HepG2 (cell line): ENCODE measurements around the gene PDK2. TPM values are rescaled to one million over a fixed set of nuclear protein-coding genes. Genes with fewer than 3 reads are reported as not detected.

Source experiments
- BATF2 ChIP-seq: sonication (generic); formaldehyde crosslinking; IDR thresholded peaks from 2 replicates; pipeline ENCODE4 v1.8.0; 2022; ENCODE audit warnings: mild to moderate bottlenecking, missing genetic modification reagents, moderate library complexity
- CEBPZ ChIP-seq: IDR thresholded peaks from 2 replicates; pipeline ENCODE4 v1.6.1; 2012; ENCODE audit warnings: low read length, improper control_type of control experiment
- CENPT ChIP-seq: sonication (generic); formaldehyde crosslinking; IDR thresholded peaks from 2 replicates; pipeline ENCODE4 v1.8.0; 2022; ENCODE audit warnings: low read depth, mild to moderate bottlenecking, moderate library complexity, missing genetic modification reagents
- E2F2 ChIP-seq: sonication (generic); formaldehyde crosslinking; IDR thresholded peaks from 2 replicates; pipeline ENCODE4 v1.4.0; 2020; ENCODE audit warnings: missing genetic modification reagents, borderline replicate concordance
- MLLT10 ChIP-seq: sonication (generic); formaldehyde crosslinking; IDR thresholded peaks from 2 replicates; pipeline ENCODE4 v1.4.0; 2020; ENCODE audit warnings: missing genetic modification reagents
- RFX5 ChIP-seq: IDR thresholded peaks from 2 replicates; pipeline ENCODE4 v1.6.1; 2011; ENCODE audit warnings: low read depth, low read length, improper control_type of control experiment
- SAFB2 ChIP-seq: sonication (generic); formaldehyde crosslinking; IDR thresholded peaks from 2 replicates; pipeline ENCODE4 v1.5.1; 2020; ENCODE audit warnings: missing genetic modification reagents, low read depth, mild to moderate bottlenecking, borderline replicate concordance
- SIX1 ChIP-seq: sonication (generic); formaldehyde crosslinking; IDR thresholded peaks from 2 replicates; pipeline ENCODE4 v1.4.0; 2020; ENCODE audit warnings: missing genetic modification reagents, borderline replicate concordance
- SRSF1 ChIP-seq: fragments of 200-400 bp; formaldehyde crosslinking; optimal IDR thresholded peaks from 2 replicates; pipeline ENCODE3; 2017; ENCODE audit warnings: mild to moderate bottlenecking, low read depth, low read length, moderate library complexity
- ZBTB25 ChIP-seq: IDR thresholded peaks from 2 replicates; pipeline ENCODE4 v1.6.1; 2018; ENCODE audit warnings: missing genetic modification reagents
- ZFP90 ChIP-seq: sonication (generic); formaldehyde crosslinking; IDR thresholded peaks from 2 replicates; pipeline ENCODE4 v1.8.0; 2022; ENCODE audit warnings: missing genetic modification reagents, mild to moderate bottlenecking, inconsistent platforms, borderline replicate concordance
- ZNF317 ChIP-seq: sonication (generic); formaldehyde crosslinking; IDR thresholded peaks from 2 replicates; pipeline ENCODE4 v1.5.0; 2020; ENCODE audit warnings: mild to moderate bottlenecking, missing genetic modification reagents
- ZNF451 ChIP-seq: sonication (generic); formaldehyde crosslinking; IDR thresholded peaks from 2 replicates; pipeline ENCODE4 v1.5.0; 2020; ENCODE audit warnings: mild to moderate bottlenecking, missing genetic modification reagents
- ZNF552 ChIP-seq: sonication (generic); formaldehyde crosslinking; IDR thresholded peaks from 2 replicates; pipeline ENCODE4 v1.9.0; 2022; ENCODE audit warnings: missing genetic modification reagents, mild to moderate bottlenecking, borderline replicate concordance
- ZNF564 ChIP-seq: sonication (generic); formaldehyde crosslinking; IDR thresholded peaks from 2 replicates; pipeline ENCODE4 v1.8.1; 2023; ENCODE audit warnings: mild to moderate bottlenecking, missing genetic modification reagents
- ZNF616 ChIP-seq: sonication (generic); formaldehyde crosslinking; IDR thresholded peaks from 2 replicates; pipeline ENCODE4 v1.5.0; 2020; ENCODE audit warnings: low read depth, mild to moderate bottlenecking, missing genetic modification reagents
- ZNF639 ChIP-seq: conservative IDR thresholded peaks from 2 replicates; pipeline ENCODE4 v1.6.1; 2018; ENCODE audit warnings: missing genetic modification reagents
- ZNF713 ChIP-seq: sonication (generic); formaldehyde crosslinking; IDR thresholded peaks from 2 replicates; pipeline ENCODE4 v1.4.0; 2020; ENCODE audit warnings: mild to moderate bottlenecking, missing genetic modification reagents
- ZNF781 ChIP-seq: sonication (generic); formaldehyde crosslinking; IDR thresholded peaks from 2 replicates; pipeline ENCODE4 v1.5.1; 2020; ENCODE audit warnings: borderline replicate concordance, mild to moderate bottlenecking, missing genetic modification reagents; ENCODE audit errors: not compliant biosample characterization
- ZNF784 ChIP-seq: sonication (generic); formaldehyde crosslinking; IDR thresholded peaks from 2 replicates; pipeline ENCODE4 v1.5.1; 2020; ENCODE audit warnings: missing genetic modification reagents, mild to moderate bottlenecking, borderline replicate concordance
- ZSCAN29 ChIP-seq: sonication (generic); formaldehyde crosslinking; conservative IDR thresholded peaks from 2 replicates; pipeline ENCODE4 v1.4.0; 2020; ENCODE audit warnings: mild to moderate bottlenecking, missing genetic modification reagents
- polyA plus RNA-seq, 8 experiments: library from polyadenylated mRNA; depleted of rRNA in 3 of 8; stranded (reverse) in 7 of 8; unstranded in 1 of 8; fragments of >200 nt; fragmentation: Illumina TruSeq in 4 of 8; extraction: Trizol in 4 of 8; gene quantifications; 2 replicates each; pipeline versions ENCODE4 v1.2.1 to v1.2.3, GENCODE V29; 2011 to 2016; ENCODE audit warnings: low read depth in 4 of 8, missing spikeins in 1 of 8, mixed read lengths in 1 of 8; ENCODE audit not compliant: insufficient read depth in 1 of 8
- total RNA-seq, 5 experiments: library from RNA; depleted of rRNA; stranded (reverse); fragments of >200 nt; fragmentation: Illumina TruSeq; extraction: Trizol; gene quantifications; 2 replicates each; pipeline ENCODE4 v1.2.3, GENCODE V29; 2016; ENCODE audit warnings: low read depth in 1 of 5

Gene PDK2
- total and polyA plus RNA-seq, 2 of the 13 experiments (the other 11 are each of a cell fraction or from before 2014, with no cell fraction given) = 18.5 to 59.7 TPM

GRCh38 chr17:50151937-50152547, 56.9 kb downstream of the PDK2 start (continued):
- no peak for TF ChIP-seq BATF2
- 0 out of 2 replicates have a peak, but pooled peaks have one; percentile 48 for TF ChIP-seq ZNF639 (CRISPR knock-in tag)
- no peak for TF ChIP-seq ZNF616 (CRISPR knock-in tag)
- no peak for TF ChIP-seq ZNF552 (CRISPR knock-in tag)
- TF ChIP-seq ZBTB25 (CRISPR knock-in tag) = no peak
- TF ChIP-seq ZNF713 = no peak
- no peak; the same call in 1 of the 2 replicates for TF ChIP-seq SIX1 (CRISPR knock-in tag)
- no peak; the same call in 1 of the 2 replicates for TF ChIP-seq ZFP90 (CRISPR knock-in tag)
- no peak for TF ChIP-seq MLLT10 (CRISPR knock-in tag)
- no peak for TF ChIP-seq ZNF564 (CRISPR knock-in tag)
- TF ChIP-seq ZNF781 (CRISPR knock-in tag) = no peak
- peak; percentile 86; the same call in 1 of the 2 replicates for TF ChIP-seq ZSCAN29 (CRISPR knock-in tag)
- TF ChIP-seq CEBPZ = no peak
- TF ChIP-seq RFX5 = no peak
- TF ChIP-seq SRSF1 = no peak
- TF ChIP-seq CENPT = no peak
- no peak for TF ChIP-seq ZNF784 (CRISPR knock-in tag)
- no peak; the same call in 1 of the 2 replicates for TF ChIP-seq ZNF451
- peak; percentile 57; the same call in 1 of the 2 replicates for TF ChIP-seq ZNF317 (CRISPR knock-in tag)
- no peak for TF ChIP-seq E2F2
- no peak for TF ChIP-seq SAFB2
